ENCODE measurements around the gene DEPDC5.
"Not testable (repeated sequence)": the region's sequence is repeated elsewhere in the genome, so short reads cannot be mapped to it uniquely, and the experiment has no call there.

The DEPDC5 gene

DNA sequence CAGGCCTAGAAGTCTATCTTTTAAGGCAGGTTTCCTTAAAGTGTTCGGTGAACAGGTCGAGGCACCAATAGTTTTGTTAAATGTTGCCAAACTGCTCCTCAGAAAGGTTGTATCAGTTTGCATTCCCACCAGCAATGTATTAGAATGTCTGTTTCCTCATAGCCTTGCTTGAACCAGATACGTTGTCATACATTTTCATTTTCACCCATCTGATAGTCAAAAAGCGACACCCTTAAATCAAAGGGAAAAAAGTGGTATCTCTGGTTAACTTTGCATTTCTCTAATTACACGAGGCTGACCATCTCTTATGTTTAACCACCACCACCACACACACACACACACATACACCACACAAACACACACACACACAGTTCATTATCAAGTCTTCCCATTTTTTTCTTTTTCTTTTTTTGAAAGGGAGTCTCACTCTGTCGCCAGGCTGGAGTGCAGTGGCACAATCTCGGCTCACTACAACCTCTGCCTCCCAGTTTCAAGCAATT, 20.2 kb upstream of the DEPDC5 start:
- H3K27me3 ChIP-seq (ENCODE audit: insufficient read depth, low read length) = no peaks in the 10 kb centered on the region
- no peaks in the 10 kb centered on the region for H3K4me1 ChIP-seq (ENCODE audit: insufficient read depth, low read length)
- 95% methylated on average over 7 of the region's 7 CpGs for WGBS
- H3K9me3 ChIP-seq (ENCODE audit: insufficient read depth, low read depth, low read length) = no peaks in the 10 kb centered on the region
- H3K4me3 ChIP-seq (ENCODE audit: low read length) = no peak overlapping the region
- H3K36me3 ChIP-seq (ENCODE audit: insufficient read depth, low read length) = peaks cover 57% of the 10 kb centered on the region
- no peak overlapping the region for H3K9ac ChIP-seq (ENCODE audit: low read depth, low read length)
- no peak overlapping the region for H3K27ac ChIP-seq (ENCODE audit: low read depth, low read length)

DNA sequence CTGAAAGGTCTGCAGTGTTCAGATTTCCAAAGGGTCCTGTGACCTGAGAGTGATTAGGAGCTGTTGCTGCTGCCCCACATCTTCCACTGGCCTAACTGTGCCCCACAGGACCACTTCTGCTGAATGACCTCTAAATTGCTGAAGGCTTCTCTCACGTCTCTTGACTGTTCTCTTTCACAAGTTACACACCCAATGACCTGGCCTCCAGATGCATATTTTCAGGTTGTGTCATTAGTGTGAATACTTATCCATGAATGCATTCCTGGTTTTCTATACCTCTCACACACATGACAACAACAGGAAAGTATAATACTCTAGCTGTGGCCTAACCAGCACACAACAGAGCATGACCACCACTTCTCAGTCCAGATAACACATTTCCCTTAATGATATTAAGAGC, 19.3 kb upstream of the DEPDC5 start:
- 91% methylated on average over 1 of the region's 1 CpG for WGBS
- no peaks in the 10 kb centered on the region for H3K27me3 ChIP-seq (ENCODE audit: insufficient read depth, low read length)

DNA sequence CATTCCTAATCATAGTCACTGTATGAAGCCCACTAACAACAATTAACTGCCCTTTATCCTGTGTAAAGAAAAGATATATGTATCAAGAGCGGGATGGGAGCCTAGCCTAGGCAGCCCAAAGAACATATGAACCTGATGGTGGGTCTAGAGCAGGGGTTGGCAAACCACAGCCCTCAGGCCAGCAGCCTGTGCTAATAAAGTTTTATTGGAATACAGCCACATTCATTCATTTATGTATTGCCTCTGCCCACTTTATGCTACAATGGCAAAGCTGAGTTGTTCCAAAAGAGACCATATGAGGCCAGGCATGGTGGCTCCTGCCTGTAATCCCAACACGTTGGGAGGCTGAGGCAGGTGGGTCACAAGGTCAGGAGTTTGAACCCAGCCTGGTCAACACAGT, 17.4 kb upstream of the DEPDC5 start:
- H3K36me3 ChIP-seq (ENCODE audit: insufficient read depth, low read length) = peaks cover 70% of the 10 kb centered on the region
- 90% methylated on average over 2 of the region's 2 CpGs for WGBS

More for the DNA sequence above, 19.3 kb upstream of the DEPDC5 start:
- peaks cover 57% of the 10 kb centered on the region for H3K36me3 ChIP-seq (ENCODE audit: insufficient read depth, low read length)
- no peaks in the 10 kb centered on the region for H3K4me1 ChIP-seq (ENCODE audit: insufficient read depth, low read length)
- H3K4me3 ChIP-seq (ENCODE audit: low read length) = no peak overlapping the region
- no peak overlapping the region for H3K27ac ChIP-seq (ENCODE audit: low read depth, low read length)
- no peaks in the 10 kb centered on the region for H3K9me3 ChIP-seq (ENCODE audit: insufficient read depth, low read depth, low read length)
- H3K9ac ChIP-seq (ENCODE audit: low read depth, low read length) = no peak overlapping the region

DNA sequence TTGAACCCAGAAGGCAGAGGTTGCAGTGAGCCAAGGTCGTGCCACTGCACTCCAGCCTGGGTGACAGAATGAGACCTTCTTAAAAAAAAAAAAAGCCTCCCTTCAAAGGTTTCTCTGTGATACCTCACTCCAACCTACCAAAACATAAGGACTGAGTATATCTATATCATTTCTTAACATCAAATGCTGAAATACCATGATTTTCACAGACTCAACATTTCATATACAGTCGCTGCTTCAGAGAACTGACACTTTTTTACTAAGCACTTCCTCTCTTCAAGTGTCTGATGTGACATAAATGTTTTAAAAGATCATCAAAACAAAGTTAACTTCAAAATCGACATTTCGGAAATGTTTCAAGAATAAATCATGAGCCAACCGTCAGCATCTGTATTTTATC, 15.9 kb upstream of the DEPDC5 start:
- no peak overlapping the region for H3K4me3 ChIP-seq (ENCODE audit: low read length)
- no peak overlapping the region for H3K27ac ChIP-seq (ENCODE audit: low read depth, low read length)
- no peak overlapping the region for H3K9ac ChIP-seq (ENCODE audit: low read depth, low read length)
- no peaks in the 10 kb centered on the region for H3K27me3 ChIP-seq (ENCODE audit: insufficient read depth, low read length)
- no peaks in the 10 kb centered on the region for H3K4me1 ChIP-seq (ENCODE audit: insufficient read depth, low read length)
- peaks cover 68% of the 10 kb centered on the region for H3K36me3 ChIP-seq (ENCODE audit: insufficient read depth, low read length)
- 97% methylated on average over 5 of the region's 5 CpGs for WGBS
- no peaks in the 10 kb centered on the region for H3K9me3 ChIP-seq (ENCODE audit: insufficient read depth, low read depth, low read length)

More for the DNA sequence above, 17.4 kb upstream of the DEPDC5 start:
- H3K9me3 ChIP-seq (ENCODE audit: insufficient read depth, low read depth, low read length) = no peaks in the 10 kb centered on the region
- no peak overlapping the region for H3K27ac ChIP-seq (ENCODE audit: low read depth, low read length)
- no peaks in the 10 kb centered on the region for H3K27me3 ChIP-seq (ENCODE audit: insufficient read depth, low read length)
- no peak overlapping the region for H3K9ac ChIP-seq (ENCODE audit: low read depth, low read length)
- no peak overlapping the region for H3K4me3 ChIP-seq (ENCODE audit: low read length)
- no peaks in the 10 kb centered on the region for H3K4me1 ChIP-seq (ENCODE audit: insufficient read depth, low read length)

DNA sequence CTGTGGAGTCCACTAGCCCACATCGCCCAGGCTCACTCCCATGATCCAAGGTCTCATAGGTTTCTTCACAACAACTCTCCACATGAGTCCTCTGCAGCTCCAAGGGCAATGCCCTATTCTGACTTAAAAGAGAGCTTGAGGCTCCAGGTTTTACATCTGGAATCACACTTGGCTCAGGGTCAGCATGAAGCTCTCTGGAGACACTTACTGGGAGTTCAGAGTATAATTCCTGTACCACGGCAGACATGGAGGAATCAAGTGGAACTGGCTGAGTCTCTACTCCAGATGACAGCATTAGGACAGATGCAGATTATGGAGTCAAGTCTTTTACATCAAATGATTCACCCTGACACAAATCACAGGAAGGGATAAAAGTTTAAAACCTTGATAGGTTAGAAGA, 15.3 kb upstream of the DEPDC5 start:
- WGBS = 93% methylated on average over 2 of the region's 2 CpGs
- no peak overlapping the region for H3K4me3 ChIP-seq (ENCODE audit: low read length)
- 0 out of 2 replicates have a peak overlapping the region, but pooled peaks have one; percentile 8 for H3K27ac ChIP-seq (ENCODE audit: low read depth, low read length)
- H3K9ac ChIP-seq (ENCODE audit: low read depth, low read length) = no peak overlapping the region
- H3K27me3 ChIP-seq (ENCODE audit: insufficient read depth, low read length) = no peaks in the 10 kb centered on the region
- H3K36me3 ChIP-seq (ENCODE audit: insufficient read depth, low read length) = peaks cover 67% of the 10 kb centered on the region
- no peaks in the 10 kb centered on the region for H3K4me1 ChIP-seq (ENCODE audit: insufficient read depth, low read length)
- no peaks in the 10 kb centered on the region for H3K9me3 ChIP-seq (ENCODE audit: insufficient read depth, low read depth, low read length)

DNA sequence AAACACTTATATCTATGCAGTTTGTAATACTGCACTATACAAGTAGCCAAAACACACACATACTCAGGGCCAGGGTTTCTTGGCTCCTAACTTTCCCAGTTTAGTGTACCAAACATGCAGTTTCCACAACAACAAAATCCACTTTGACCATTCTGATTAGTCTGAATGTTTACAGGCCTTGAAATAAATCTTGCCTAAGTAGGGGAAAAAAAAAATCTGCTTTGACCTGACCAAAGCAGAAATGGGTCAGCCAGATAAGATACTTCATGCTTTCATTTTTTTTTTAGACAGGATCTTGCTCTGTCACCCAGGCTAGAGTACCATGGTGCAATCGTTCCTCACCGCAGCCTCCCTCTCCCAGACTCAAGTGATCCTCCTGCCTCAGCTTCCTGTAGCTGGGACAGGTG, 14.0 kb upstream of the DEPDC5 start:
- no peaks in the 10 kb centered on the region for H3K27me3 ChIP-seq (ENCODE audit: insufficient read depth, low read length)
- H3K4me3 ChIP-seq (ENCODE audit: low read length) = no peak overlapping the region
- no peaks in the 10 kb centered on the region for H3K4me1 ChIP-seq (ENCODE audit: insufficient read depth, low read length)
- 96% methylated on average over 2 of the region's 2 CpGs for WGBS
- no peak overlapping the region for H3K9ac ChIP-seq (ENCODE audit: low read depth, low read length)
- peaks cover 63% of the 10 kb centered on the region for H3K36me3 ChIP-seq (ENCODE audit: insufficient read depth, low read length)
- H3K27ac ChIP-seq (ENCODE audit: low read depth, low read length) = no peak overlapping the region
- H3K9me3 ChIP-seq (ENCODE audit: insufficient read depth, low read depth, low read length) = no peaks in the 10 kb centered on the region

DNA sequence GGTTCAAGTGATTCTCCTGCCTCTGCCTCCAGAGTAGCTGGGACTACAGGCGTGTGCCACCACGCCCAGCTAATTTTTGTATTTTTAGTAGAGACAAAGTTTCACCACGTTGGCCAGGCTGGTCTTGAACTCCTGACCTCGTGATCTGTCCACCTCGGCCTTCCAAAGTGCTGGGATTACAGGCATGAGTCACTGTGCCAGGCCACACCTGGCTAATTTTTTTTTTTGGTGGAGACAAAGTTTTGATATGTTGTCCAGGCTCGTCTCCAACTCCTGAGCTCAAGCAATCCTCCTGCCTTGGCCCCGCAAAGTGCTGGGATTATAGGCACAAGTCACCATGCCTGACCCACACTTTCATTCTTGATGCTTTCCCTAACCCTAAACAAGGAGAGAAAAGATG, 13.5 kb upstream of the DEPDC5 start:
- H3K4me3 ChIP-seq (ENCODE audit: low read length); H3K27me3 ChIP-seq (ENCODE audit: insufficient read depth, low read length); H3K4me1 ChIP-seq (ENCODE audit: insufficient read depth, low read length); H3K9me3 ChIP-seq (ENCODE audit: insufficient read depth, low read depth, low read length); H3K9ac ChIP-seq (ENCODE audit: low read depth, low read length); H3K27ac ChIP-seq (ENCODE audit: low read depth, low read length): not testable (repeated sequence)
- H3K36me3 ChIP-seq (ENCODE audit: insufficient read depth, low read length) = peaks cover 59% of the 10 kb centered on the region
- WGBS = 95% methylated on average over 7 of the region's 7 CpGs

DNA sequence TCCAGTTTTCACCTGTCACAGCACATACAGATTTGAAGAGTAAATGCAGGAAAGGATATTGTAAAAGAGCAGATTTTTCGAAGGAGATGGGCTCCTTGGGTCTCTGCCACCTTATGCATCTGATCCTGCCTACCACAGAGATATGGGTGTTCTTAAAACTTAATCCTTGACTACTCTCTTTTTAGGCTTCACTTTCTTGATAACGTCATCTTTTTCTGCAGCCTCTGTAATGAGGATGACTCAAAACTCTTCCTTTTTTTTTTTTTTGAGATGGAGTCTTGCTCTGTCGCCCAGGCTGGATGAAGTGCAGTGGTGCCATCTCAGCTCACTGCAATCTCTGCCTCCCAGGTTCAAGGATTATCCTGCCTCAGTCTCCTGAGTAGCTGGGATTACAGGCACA, 11.7 kb upstream of the DEPDC5 start:
- H3K27me3 ChIP-seq (ENCODE audit: insufficient read depth, low read length) = no peaks in the 10 kb centered on the region
- no peak overlapping the region for H3K27ac ChIP-seq (ENCODE audit: low read depth, low read length)
- no peak overlapping the region for H3K9ac ChIP-seq (ENCODE audit: low read depth, low read length)
- no peak overlapping the region for H3K4me3 ChIP-seq (ENCODE audit: low read length)
- H3K4me1 ChIP-seq (ENCODE audit: insufficient read depth, low read length) = no peaks in the 10 kb centered on the region
- peaks cover 56% of the 10 kb centered on the region for H3K36me3 ChIP-seq (ENCODE audit: insufficient read depth, low read length)
- H3K9me3 ChIP-seq (ENCODE audit: insufficient read depth, low read depth, low read length) = no peaks in the 10 kb centered on the region
- WGBS = 90% methylated on average over 3 of the region's 3 CpGs

DNA sequence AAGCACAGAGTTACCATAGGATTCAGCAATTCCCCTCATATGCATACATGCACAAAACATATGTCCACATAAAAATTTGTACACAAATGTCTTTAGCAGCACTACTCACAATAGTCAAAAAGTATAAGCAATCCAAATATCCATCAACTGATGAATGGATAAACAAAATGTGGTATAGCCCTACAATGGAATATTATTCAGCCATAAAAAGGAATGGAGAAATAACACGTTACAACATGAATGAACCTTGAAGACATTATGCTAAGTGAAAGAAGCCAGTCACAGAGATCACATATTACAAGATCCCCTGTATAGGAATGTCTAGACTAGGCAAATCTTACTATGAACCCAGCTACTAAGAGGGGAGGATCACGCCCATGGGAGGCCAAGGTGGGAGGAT, 11.1 kb upstream of the DEPDC5 start:
- no peak overlapping the region for H3K27ac ChIP-seq (ENCODE audit: low read depth, low read length)
- no peak overlapping the region for H3K9ac ChIP-seq (ENCODE audit: low read depth, low read length)
- H3K4me1 ChIP-seq (ENCODE audit: insufficient read depth, low read length) = peaks cover 5% of the 10 kb centered on the region; the same call in 1 of the 2 replicates
- no peaks in the 10 kb centered on the region for H3K27me3 ChIP-seq (ENCODE audit: insufficient read depth, low read length)
- H3K4me3 ChIP-seq (ENCODE audit: low read length) = no peak overlapping the region
- H3K36me3 ChIP-seq (ENCODE audit: insufficient read depth, low read length) = peaks cover 54% of the 10 kb centered on the region
- 90% methylated on average over 1 of the region's 2 CpGs for WGBS
- no peaks in the 10 kb centered on the region for H3K9me3 ChIP-seq (ENCODE audit: insufficient read depth, low read depth, low read length)

DNA sequence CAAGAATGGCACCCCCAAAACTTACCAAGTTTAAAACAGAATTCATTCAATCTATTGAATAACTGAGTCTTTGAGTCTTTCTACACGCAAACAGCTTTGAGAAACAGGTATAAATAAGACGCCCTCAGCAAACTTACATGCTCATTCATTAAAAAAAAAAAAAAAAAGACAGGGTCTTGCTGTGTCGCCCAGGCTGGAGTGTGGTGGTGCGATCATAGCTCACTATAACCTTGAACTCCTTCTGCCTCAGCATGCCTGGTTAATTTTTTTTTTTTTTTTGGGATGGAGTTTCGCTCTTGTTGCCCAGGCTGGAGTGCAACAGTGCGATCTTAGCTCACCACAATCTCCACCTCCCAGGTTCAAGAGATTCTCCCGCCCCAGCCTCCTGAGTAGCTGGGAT, 9.9 kb upstream of the DEPDC5 start:
- no peaks in the 10 kb centered on the region for H3K9me3 ChIP-seq (ENCODE audit: insufficient read depth, low read depth, low read length)
- no peaks in the 10 kb centered on the region for H3K27me3 ChIP-seq (ENCODE audit: insufficient read depth, low read length)
- H3K27ac ChIP-seq (ENCODE audit: low read depth, low read length) = no peak overlapping the region
- peaks cover 16% of the 10 kb centered on the region; the same call in 1 of the 2 replicates for H3K4me1 ChIP-seq (ENCODE audit: insufficient read depth, low read length)
- no peak overlapping the region for H3K9ac ChIP-seq (ENCODE audit: low read depth, low read length)
- H3K36me3 ChIP-seq (ENCODE audit: insufficient read depth, low read length) = peaks cover 42% of the 10 kb centered on the region
- 95% methylated on average over 4 of the region's 7 CpGs for WGBS
- no peak overlapping the region for H3K4me3 ChIP-seq (ENCODE audit: low read length)

DNA sequence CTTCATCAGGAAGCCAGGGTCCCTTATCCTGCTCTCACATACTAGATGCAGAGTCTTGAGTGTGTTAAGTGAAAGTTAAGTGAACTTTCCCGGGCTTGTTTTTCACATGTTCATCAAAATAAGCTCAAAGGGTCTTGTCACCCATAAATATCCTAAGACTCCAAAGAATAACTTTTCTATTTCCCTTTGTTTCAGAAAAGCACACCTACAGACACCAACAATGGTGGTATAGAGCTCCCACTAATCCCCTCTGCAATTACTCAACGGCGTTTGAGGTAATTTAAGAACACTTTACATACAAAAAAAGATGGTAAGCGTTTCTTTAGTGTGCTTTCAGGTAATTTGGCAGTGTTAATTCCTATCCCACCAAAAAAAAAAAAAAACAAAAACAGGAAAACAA, 6.4 kb upstream of the DEPDC5 start:
- peaks cover 24% of the 10 kb centered on the region for H3K4me1 ChIP-seq (ENCODE audit: insufficient read depth, low read length)
- H3K9me3 ChIP-seq (ENCODE audit: insufficient read depth, low read depth, low read length) = no peaks in the 10 kb centered on the region
- no peaks in the 10 kb centered on the region for H3K27me3 ChIP-seq (ENCODE audit: insufficient read depth, low read length)
- peak overlapping the region; percentile 97; the same call in 1 of the 2 replicates for H3K9ac ChIP-seq (ENCODE audit: low read depth, low read length)
- 26% methylated on average over 3 of the region's 4 CpGs for WGBS
- peak overlapping the region; percentile 90 for H3K4me3 ChIP-seq (ENCODE audit: low read length)
- peaks cover 18% of the 10 kb centered on the region for H3K36me3 ChIP-seq (ENCODE audit: insufficient read depth, low read length)
- peak overlapping the region; percentile 87 for H3K27ac ChIP-seq (ENCODE audit: low read depth, low read length)

DNA sequence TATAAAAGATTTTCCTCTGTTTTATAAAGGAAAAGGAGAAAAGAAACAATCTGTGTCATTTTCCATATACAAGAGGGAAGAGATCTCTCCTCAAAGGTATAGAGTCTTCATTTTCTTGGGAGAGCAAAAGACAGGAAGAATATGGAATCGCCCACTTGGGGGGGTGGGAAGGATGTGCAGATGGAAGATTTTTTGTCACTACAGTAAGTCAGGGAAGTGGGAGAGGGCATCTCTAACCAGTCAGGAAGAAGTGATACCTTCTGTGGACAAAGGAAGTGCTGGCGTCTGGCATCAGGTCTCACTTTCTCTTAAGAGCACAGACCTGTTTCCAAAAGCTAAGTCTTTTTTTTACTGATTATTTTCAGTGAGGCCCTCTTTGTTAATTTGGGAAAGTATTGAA, 5.3 kb upstream of the DEPDC5 start:
- no peaks in the 10 kb centered on the region for H3K9me3 ChIP-seq (ENCODE audit: insufficient read depth, low read depth, low read length)
- peak overlapping the region; percentile 87 for H3K27ac ChIP-seq (ENCODE audit: low read depth, low read length)
- 26% methylated on average over 2 of the region's 2 CpGs for WGBS
- H3K4me3 ChIP-seq (ENCODE audit: low read length) = peak overlapping the region; percentile 90
- peaks cover 13% of the 10 kb centered on the region for H3K36me3 ChIP-seq (ENCODE audit: insufficient read depth, low read length)
- H3K27me3 ChIP-seq (ENCODE audit: insufficient read depth, low read length) = no peaks in the 10 kb centered on the region
- H3K9ac ChIP-seq (ENCODE audit: low read depth, low read length) = peak overlapping the region; percentile 97
- H3K4me1 ChIP-seq (ENCODE audit: insufficient read depth, low read length) = peaks cover 28% of the 10 kb centered on the region
